ENCODE data around the gene USP22.
"Not testable (repeated sequence)": the region's sequence is repeated elsewhere in the genome, so short reads cannot be mapped to it uniquely, and the experiment has no call there.

GRCh38 chr17:20977609-20978253, 65.1 kb downstream of the USP22 start:
- TF ChIP-seq CTCF (conservative IDR thresholded peaks at IDR 0.05; ENCODE audit: low read depth, low read length); CEBPB (IDR thresholded peaks at IDR 0.05; ENCODE audit: low read depth, low read length); RCOR1 (IDR thresholded peaks at IDR 0.05; ENCODE audit: insufficient replicate concordance, low read length): not testable (repeated sequence)
